Naive B cell (primary cell): ENCODE data around the gene KRTAP15-1. TPM values are rescaled to one million over a fixed set of nuclear protein-coding genes. Genes with fewer than 3 reads are reported as not detected.

Experiments used
- ATAC-seq, 2 donors: fragments of 150-1000 bp; cut with Tn5 transposase; 2 replicates each; pipeline ENCODE4 v1.10.0; 2021; ENCODE audit warnings: low read depth in 2 of 2, mild to moderate bottlenecking in 2 of 2, moderate library complexity in 2 of 2
- DNase-seq: peaks from one replicate; pipeline ENCODE4 v3.0.0; 2022
- H3K27ac Mint-ChIP-seq, 6 donors: one replicate each; pipeline ENCODE4 v1.8.0; 2020 to 2022; ENCODE audit warnings: mild to moderate bottlenecking in 6 of 6, mixed read lengths in 6 of 6, moderate library complexity in 5 of 6, inconsistent platforms in 2 of 6
- H3K27me3 Mint-ChIP-seq, 3 donors: one replicate each; pipeline ENCODE4 v1.8.0; 2021 to 2022; ENCODE audit warnings: mixed read lengths in 3 of 3, mild to moderate bottlenecking in 1 of 3
- H3K36me3 Mint-ChIP-seq, 2 donors: one replicate each; pipeline ENCODE4 v1.8.0; 2020 to 2022; ENCODE audit warnings: mixed read lengths in 2 of 2, inconsistent platforms in 1 of 2, mild to moderate bottlenecking in 1 of 2
- H3K4me1 Mint-ChIP-seq, 3 donors: one replicate each; pipeline ENCODE4 v1.8.0; 2020 to 2022; ENCODE audit warnings: mixed read lengths in 3 of 3, inconsistent platforms in 1 of 3, mild to moderate bottlenecking in 1 of 3, moderate library complexity in 1 of 3
- H3K4me3 Mint-ChIP-seq, 8 donors: one replicate each; pipeline ENCODE4 v1.8.0; 2020 to 2022; ENCODE audit warnings: mild to moderate bottlenecking in 8 of 8, mixed read lengths in 8 of 8, moderate library complexity in 8 of 8, inconsistent platforms in 2 of 8
- H3K9me3 Mint-ChIP-seq, 7 donors: one replicate each; pipeline ENCODE4 v1.8.0; 2020 to 2022; ENCODE audit warnings: mixed read lengths in 7 of 7, mild to moderate bottlenecking in 5 of 7, inconsistent platforms in 2 of 7, moderate library complexity in 1 of 7
- polyA plus RNA-seq, 6 donors: library from polyadenylated mRNA; unstranded; fragments of 300-500 nt; fragmentation: Illumina TruSeq; gene quantifications; one replicate each; pipeline ENCODE4 v1.2.3, GENCODE V29; 2021; ENCODE audit warnings: low read depth in 6 of 6

The KRTAP15-1 gene
- polyA plus RNA-seq, 6 donors from 2014 or later: not detected

DNA sequence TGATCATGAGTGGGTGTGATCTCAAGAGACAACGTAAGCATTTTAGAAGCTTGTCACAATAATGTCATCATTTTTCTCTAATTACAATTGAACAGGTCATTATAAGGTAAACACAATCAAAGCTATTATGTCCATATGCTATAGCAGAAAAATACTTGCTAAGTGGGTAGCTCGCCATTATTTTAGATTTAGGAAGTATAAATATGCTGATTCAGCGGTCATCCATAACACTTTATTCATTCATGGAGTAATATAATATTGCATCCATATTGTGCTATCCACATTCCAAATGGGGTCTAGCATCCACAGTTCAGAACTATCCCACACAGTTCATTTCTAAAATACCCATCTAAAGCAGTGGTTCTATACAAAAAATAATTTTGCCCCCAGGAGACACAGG is 8.4 kb downstream of the KRTAP15-1 start:
- no peak overlapping the region for H3K4me3 Mint-ChIP-seq
- no peaks in the 10 kb centered on the region for H3K36me3 Mint-ChIP-seq
- no peaks in the 10 kb centered on the region for H3K4me1 Mint-ChIP-seq
- no peak overlapping the region for H3K27ac Mint-ChIP-seq
- H3K9me3 Mint-ChIP-seq: peaks cover 0 to 2% (median 0%) of the 10 kb centered on the region in 7 donors
- ATAC-seq (no peak), DNase-seq (no peak)
- H3K27me3 Mint-ChIP-seq: peaks cover 0 to 5% (median 3%) of the 10 kb centered on the region in 3 donors

DNA sequence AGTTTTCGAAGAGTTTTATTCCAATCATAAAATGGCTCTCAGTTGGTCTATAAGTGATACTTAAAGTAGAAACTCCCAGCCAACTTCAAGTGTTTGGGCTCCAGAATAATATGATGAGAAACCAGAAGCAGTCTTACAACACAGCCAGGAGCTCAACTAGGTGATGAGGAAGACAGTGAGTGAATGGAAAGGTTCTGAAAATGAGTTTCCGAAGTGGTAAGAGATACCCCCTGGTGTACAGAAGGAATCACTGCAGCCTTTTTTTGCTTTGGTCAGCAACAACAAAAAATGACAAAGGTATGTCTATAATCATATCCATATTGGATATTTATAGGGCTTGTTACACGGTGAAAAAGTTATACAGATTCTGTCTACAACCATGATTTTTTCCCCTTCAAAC is 23.6 kb downstream of the KRTAP15-1 start:
- Mint-ChIP-seq H3K27me3 (peaks cover 0 to 6% (median 0%) of the 10 kb centered on the region in 3 donors), H3K4me1 (no peaks in the 10 kb centered on the region), H3K4me3 (no peak overlapping the region), H3K36me3 (no peaks in the 10 kb centered on the region), H3K9me3 (peaks cover 0 to 4% (median 3%) of the 10 kb centered on the region in 7 donors), H3K27ac (no peak overlapping the region)
- DNase-seq (no peak), ATAC-seq (no peak)

DNA sequence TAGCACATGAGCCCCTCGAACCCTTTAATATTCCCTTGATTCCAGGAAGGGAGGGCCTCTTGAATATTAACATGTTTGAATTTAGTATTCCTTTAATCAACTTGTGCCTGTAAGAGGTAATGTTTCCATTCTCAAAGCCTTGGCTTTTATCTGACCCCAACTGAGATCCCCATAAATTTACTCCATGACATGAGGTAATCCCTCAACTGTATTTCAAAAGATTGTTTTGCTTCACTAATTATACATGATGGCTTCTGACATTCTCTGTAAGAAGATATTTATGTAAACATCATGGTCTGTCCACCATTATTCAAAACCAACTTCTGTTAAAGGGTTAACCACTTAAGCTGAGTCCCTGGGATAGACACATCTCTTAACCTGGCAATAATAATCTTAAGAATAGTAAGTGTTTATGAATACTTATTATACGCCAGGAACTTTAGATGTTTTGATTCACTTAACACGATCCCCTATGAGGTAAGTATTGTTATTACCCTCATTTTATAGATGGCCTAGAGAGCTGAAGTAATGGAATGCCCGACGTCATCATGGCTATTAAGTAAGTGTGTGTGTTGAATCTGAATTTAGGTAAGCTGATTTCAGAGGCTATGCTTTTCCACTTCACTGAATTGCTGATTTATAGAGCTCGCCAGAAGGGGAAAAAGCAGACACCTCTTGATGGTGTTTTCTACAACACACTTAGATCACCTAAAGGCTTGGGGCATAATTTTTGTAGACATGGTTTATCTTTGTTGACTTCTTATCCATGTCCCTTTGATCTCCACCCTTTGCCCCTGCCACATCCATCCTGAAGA is 29.0 kb downstream of the KRTAP15-1 start:
- no peak overlapping the region for H3K4me3 Mint-ChIP-seq
- no peaks in the 10 kb centered on the region for H3K36me3 Mint-ChIP-seq
- peaks cover 0 to 6% (median 0%) of the 10 kb centered on the region in 3 donors for H3K27me3 Mint-ChIP-seq
- no peaks in the 10 kb centered on the region for H3K4me1 Mint-ChIP-seq
- H3K27ac Mint-ChIP-seq: peak overlapping the region in 1 of 6 donors; percentile 9
- ATAC-seq: no peak
- H3K9me3 Mint-ChIP-seq: peaks cover 0 to 3% (median 2%) of the 10 kb centered on the region in 7 donors
- DNase-seq: no peak

DNA sequence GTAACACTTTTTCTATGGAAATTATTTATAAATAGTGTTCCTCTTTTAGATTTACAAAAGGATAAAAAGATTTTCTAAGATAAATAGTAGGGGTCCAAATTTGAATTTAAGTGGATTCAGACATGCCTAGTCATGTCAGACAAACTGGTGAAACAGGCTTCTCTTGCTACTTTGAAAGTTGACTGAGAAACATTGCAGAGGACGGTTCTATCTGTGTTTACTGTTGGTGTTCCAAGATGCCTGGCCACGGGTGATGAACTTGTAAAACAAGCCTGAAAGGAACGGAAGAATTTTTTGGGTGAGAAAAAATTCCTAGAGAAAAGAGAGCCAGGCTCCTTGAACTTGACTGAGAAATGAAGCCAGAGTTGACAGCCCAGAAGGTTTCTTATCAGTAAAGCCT is 37.9 kb downstream of the KRTAP15-1 start:
- H3K4me3 Mint-ChIP-seq: no peak overlapping the region
- no peaks in the 10 kb centered on the region for H3K4me1 Mint-ChIP-seq
- no peaks in the 10 kb centered on the region for H3K36me3 Mint-ChIP-seq
- no peak overlapping the region for H3K27ac Mint-ChIP-seq
- peaks cover 0 to 6% (median 2%) of the 10 kb centered on the region in 7 donors for H3K9me3 Mint-ChIP-seq
- no peak for ATAC-seq
- H3K27me3 Mint-ChIP-seq: no peaks in the 10 kb centered on the region
- DNase-seq: no peak

GRCh38 chr21:30479259-30479658 is 39.2 kb downstream of the KRTAP15-1 start:
- no peaks in the 10 kb centered on the region for H3K4me1 Mint-ChIP-seq
- no peaks in the 10 kb centered on the region for H3K36me3 Mint-ChIP-seq
- H3K27me3 Mint-ChIP-seq: no peaks in the 10 kb centered on the region
- no peak for DNase-seq
- no peak overlapping the region for H3K4me3 Mint-ChIP-seq
- ATAC-seq: no peak
- H3K27ac Mint-ChIP-seq: no peak overlapping the region
- peaks cover 0 to 6% (median 2%) of the 10 kb centered on the region in 7 donors for H3K9me3 Mint-ChIP-seq

GRCh38 chr21:30480145-30480544 is 40.1 kb downstream of the KRTAP15-1 start, which contains the start of gene KRTAP19-1:
TSS of gene KRTAP19-1 (minus strand) at chr21:30480367. CDS start at chr21:30480317, 50 bp downstream.
- DNase-seq: no peak

DNA sequence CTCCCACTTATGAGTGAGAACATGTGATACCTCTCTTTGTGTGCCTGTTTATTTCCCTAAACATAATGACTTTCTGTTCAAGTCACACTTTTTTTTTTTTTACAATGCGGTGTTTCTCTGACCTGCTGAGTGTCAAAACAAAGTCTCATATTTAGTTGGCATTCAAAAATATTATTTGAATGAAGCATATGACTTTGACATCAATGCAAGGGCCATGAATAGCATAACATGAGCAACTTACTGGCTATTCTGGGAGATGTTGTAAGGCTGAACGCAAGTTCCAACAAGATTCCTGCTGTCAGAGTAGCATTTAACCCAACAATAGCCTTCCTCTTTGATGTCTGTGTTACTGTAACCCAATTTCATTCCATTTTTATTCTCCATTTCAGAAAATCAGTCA is 42.1 kb downstream of the KRTAP15-1 start:
- no peak overlapping the region for H3K27ac Mint-ChIP-seq
- DNase-seq (no peak), ATAC-seq (no peak)
- H3K27me3 Mint-ChIP-seq: no peaks in the 10 kb centered on the region
- no peaks in the 10 kb centered on the region for H3K36me3 Mint-ChIP-seq
- no peaks in the 10 kb centered on the region for H3K4me1 Mint-ChIP-seq
- H3K9me3 Mint-ChIP-seq: peaks cover 0 to 17% (median 7%) of the 10 kb centered on the region in 7 donors
- no peak overlapping the region for H3K4me3 Mint-ChIP-seq

More at GRCh38 chr21:30480145-30480544, 40.1 kb downstream of the KRTAP15-1 start, which contains the start of gene KRTAP19-1:
- H3K4me3 Mint-ChIP-seq: no peak within 1 kb of the TSS
- no peaks in the 10 kb centered on the region for H3K36me3 Mint-ChIP-seq
- ATAC-seq: no peak
- no peaks in the 10 kb centered on the region for H3K27me3 Mint-ChIP-seq
- H3K27ac Mint-ChIP-seq: no peak within 1 kb of the TSS
- no peaks in the 10 kb centered on the region for H3K4me1 Mint-ChIP-seq
- H3K9me3 Mint-ChIP-seq: peaks cover 0 to 6% (median 2%) of the 10 kb centered on the region in 7 donors

DNA sequence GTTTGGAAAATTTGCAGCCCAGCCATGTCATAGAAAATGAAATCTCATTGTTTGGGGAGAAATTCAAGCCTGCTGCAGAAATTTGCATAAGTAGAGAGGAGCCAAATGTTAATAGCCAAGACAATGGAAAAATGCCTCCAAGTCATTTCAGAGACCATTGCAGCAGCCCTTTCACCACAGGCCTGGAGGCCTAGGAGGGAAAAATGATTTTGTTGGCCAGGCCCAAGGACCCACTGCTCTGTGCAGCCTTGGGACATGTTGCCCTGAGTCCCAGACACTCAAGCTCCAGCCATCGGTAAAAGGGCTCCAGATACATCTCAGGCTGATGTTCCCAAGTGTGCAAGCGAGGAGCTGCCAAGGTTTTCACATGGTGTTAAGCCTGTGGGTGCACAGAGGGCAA is 46.1 kb downstream of the KRTAP15-1 start:
- ATAC-seq (no peak), DNase-seq (no peak)
- H3K27me3 Mint-ChIP-seq: no peaks in the 10 kb centered on the region
- H3K36me3 Mint-ChIP-seq: no peaks in the 10 kb centered on the region
- no peaks in the 10 kb centered on the region for H3K4me1 Mint-ChIP-seq
- peaks cover 0 to 26% (median 7%) of the 10 kb centered on the region in 7 donors for H3K9me3 Mint-ChIP-seq
- H3K27ac Mint-ChIP-seq: no peak overlapping the region
- no peak overlapping the region for H3K4me3 Mint-ChIP-seq

- ATAC-seq (no peak), DNase-seq (no peak)
- H3K27ac Mint-ChIP-seq: no peak within 1 kb of the TSS
- H3K4me1 Mint-ChIP-seq: no peaks in the 10 kb centered on the region
- H3K36me3 Mint-ChIP-seq: no peaks in the 10 kb centered on the region
- no peak within 1 kb of the TSS for H3K4me3 Mint-ChIP-seq
- peaks cover 0 to 26% (median 7%) of the 10 kb centered on the region in 7 donors for H3K9me3 Mint-ChIP-seq
- H3K27me3 Mint-ChIP-seq: no peaks in the 10 kb centered on the region
Observed at GRCh38 chr21:30487336-30487735, 47.3 kb downstream of the KRTAP15-1 start, which contains the start of gene KRTAP19-2. TSS of gene KRTAP19-2 (minus strand) at chr21:30487436. CDS start at chr21:30487348, 88 bp downstream.

Other genes with a start within 250 kb of the KRTAP15-1 start
- gene CLDN8, start 224.2 kb upstream of the KRTAP15-1 start, polyA plus RNA-seq: not detected
- not detected for gene KRTAP24-1, start 157.3 kb upstream of the KRTAP15-1 start, polyA plus RNA-seq
- gene KRTAP25-1, start 150.8 kb upstream of the KRTAP15-1 start, polyA plus RNA-seq: not detected
- gene KRTAP26-1, start 120.0 kb upstream of the KRTAP15-1 start, polyA plus RNA-seq: not detected
- not detected for gene KRTAP27-1, start 102.6 kb upstream of the KRTAP15-1 start, polyA plus RNA-seq
- gene KRTAP23-1, start 91.7 kb upstream of the KRTAP15-1 start, polyA plus RNA-seq: not detected
- gene KRTAP13-2, start 68.0 kb upstream of the KRTAP15-1 start, polyA plus RNA-seq: not detected
- gene KRTAP13-1, start 44.2 kb upstream of the KRTAP15-1 start, polyA plus RNA-seq: not detected
- gene KRTAP13-3, start 14.3 kb upstream of the KRTAP15-1 start, polyA plus RNA-seq: not detected
- gene KRTAP13-4, start 10.1 kb upstream of the KRTAP15-1 start, polyA plus RNA-seq: not detected
- gene KRTAP19-1, start 40.1 kb downstream of the KRTAP15-1 start, polyA plus RNA-seq: not detected
- gene KRTAP19-2, start 47.2 kb downstream of the KRTAP15-1 start, polyA plus RNA-seq: not detected
- gene KRTAP19-3, start 51.7 kb downstream of the KRTAP15-1 start, polyA plus RNA-seq: not detected
- not detected for gene KRTAP19-4, start 56.9 kb downstream of the KRTAP15-1 start, polyA plus RNA-seq
- not detected for gene KRTAP19-5, start 61.9 kb downstream of the KRTAP15-1 start, polyA plus RNA-seq
- gene KRTAP19-6, start 101.6 kb downstream of the KRTAP15-1 start, polyA plus RNA-seq: not detected
- gene KRTAP19-7, start 121.0 kb downstream of the KRTAP15-1 start, polyA plus RNA-seq: not detected
- not detected for gene KRTAP22-2, start 150.1 kb downstream of the KRTAP15-1 start, polyA plus RNA-seq
- gene KRTAP6-3, start 152.2 kb downstream of the KRTAP15-1 start, polyA plus RNA-seq: not detected
- gene KRTAP6-2, start 158.6 kb downstream of the KRTAP15-1 start, polyA plus RNA-seq: not detected
- gene KRTAP22-1, start 160.8 kb downstream of the KRTAP15-1 start, polyA plus RNA-seq: not detected
- not detected for gene KRTAP6-1, start 173.7 kb downstream of the KRTAP15-1 start, polyA plus RNA-seq
- gene KRTAP20-1, start 176.2 kb downstream of the KRTAP15-1 start, polyA plus RNA-seq: not detected
- not detected for gene KRTAP20-4, start 180.4 kb downstream of the KRTAP15-1 start, polyA plus RNA-seq
- gene KRTAP20-2, start 194.9 kb downstream of the KRTAP15-1 start, polyA plus RNA-seq: not detected
- not detected for gene KRTAP20-3, start 202.6 kb downstream of the KRTAP15-1 start, polyA plus RNA-seq